ENCODE results near the gene HPSE2. TPM values are rescaled to one million over a fixed set of nuclear protein-coding genes. Genes with fewer than 3 reads are reported as not detected.

Gene HPSE2
- total RNA-seq, 6 experiments from 2014 or later = 0.05 to 0.09 TPM; not detected in 4

- no peaks in the 10 kb centered on the region for H3K27me3 Mint-ChIP-seq (ENCODE audit: insufficient read depth)
- H3K36me3 Mint-ChIP-seq (ENCODE audit: low read depth) = no peaks in the 10 kb centered on the region
- no peak for DNase-seq
- 0 out of 2 replicates have a peak overlapping the region, but pooled peaks have one; percentile 83 for H3K27ac Mint-ChIP-seq
- TF ChIP-seq, protein P1, sequence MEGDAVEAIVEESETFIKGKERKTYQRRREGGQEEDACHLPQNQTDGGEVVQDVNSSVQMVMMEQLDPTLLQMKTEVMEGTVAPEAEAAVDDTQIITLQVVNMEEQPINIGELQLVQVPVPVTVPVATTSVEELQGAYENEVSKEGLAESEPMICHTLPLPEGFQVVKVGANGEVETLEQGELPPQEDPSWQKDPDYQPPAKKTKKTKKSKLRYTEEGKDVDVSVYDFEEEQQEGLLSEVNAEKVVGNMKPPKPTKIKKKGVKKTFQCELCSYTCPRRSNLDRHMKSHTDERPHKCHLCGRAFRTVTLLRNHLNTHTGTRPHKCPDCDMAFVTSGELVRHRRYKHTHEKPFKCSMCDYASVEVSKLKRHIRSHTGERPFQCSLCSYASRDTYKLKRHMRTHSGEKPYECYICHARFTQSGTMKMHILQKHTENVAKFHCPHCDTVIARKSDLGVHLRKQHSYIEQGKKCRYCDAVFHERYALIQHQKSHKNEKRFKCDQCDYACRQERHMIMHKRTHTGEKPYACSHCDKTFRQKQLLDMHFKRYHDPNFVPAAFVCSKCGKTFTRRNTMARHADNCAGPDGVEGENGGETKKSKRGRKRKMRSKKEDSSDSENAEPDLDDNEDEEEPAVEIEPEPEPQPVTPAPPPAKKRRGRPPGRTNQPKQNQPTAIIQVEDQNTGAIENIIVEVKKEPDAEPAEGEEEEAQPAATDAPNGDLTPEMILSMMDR (IDR thresholded peaks at IDR 0.05) = no peak
- peaks cover 43% of the 10 kb centered on the region for H3K4me1 Mint-ChIP-seq (ENCODE audit: low read depth)
- H3K9me3 Mint-ChIP-seq = no peaks in the 10 kb centered on the region
- no peak overlapping the region for H3K4me3 Mint-ChIP-seq
Measured at GRCh38 chr10:98477861-98478260, 757.8 kb downstream of the HPSE2 start.

GRCh38 chr10:98474628-98475027 is 761.0 kb downstream of the HPSE2 start:
- DNase-seq = no peak
- Mint-ChIP-seq H3K4me1 (ENCODE audit: low read depth) (peaks cover 49% of the 10 kb centered on the region), H3K36me3 (ENCODE audit: low read depth) (no peaks in the 10 kb centered on the region), H3K9me3 (no peaks in the 10 kb centered on the region), H3K27ac (no peak overlapping the region), H3K4me3 (no peak overlapping the region), H3K27me3 (ENCODE audit: insufficient read depth) (peaks cover 1% of the 10 kb centered on the region; the same call in 1 of the 2 replicates)
- TF ChIP-seq, protein P1 (IDR thresholded peaks at IDR 0.05) = peak; percentile 19; the same call in 1 of the 2 replicates

DNA sequence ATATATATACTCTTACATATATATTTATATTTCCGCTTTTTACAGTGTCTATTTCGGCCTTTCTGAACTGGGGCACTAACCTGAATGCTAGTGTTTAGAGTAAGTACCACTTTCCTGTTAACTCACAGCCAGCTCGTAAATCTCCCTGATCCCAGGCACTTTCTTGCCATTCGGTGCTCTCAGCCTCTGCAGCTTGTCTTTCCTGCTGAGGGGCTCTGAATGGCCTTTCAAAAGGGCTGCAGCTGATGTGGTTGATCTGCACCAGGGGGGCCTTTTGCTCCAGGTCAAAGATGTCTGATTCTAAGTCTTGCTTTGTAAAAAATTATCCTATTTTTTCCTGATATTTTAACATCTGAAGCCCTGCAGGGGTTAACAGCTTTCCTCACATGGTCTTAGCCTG is 763.5 kb downstream of the HPSE2 start:
- peaks cover 1% of the 10 kb centered on the region; the same call in 1 of the 2 replicates for H3K27me3 Mint-ChIP-seq (ENCODE audit: insufficient read depth)
- H3K9me3 Mint-ChIP-seq = no peaks in the 10 kb centered on the region
- no peak for DNase-seq
- TF ChIP-seq, protein P1 (IDR thresholded peaks at IDR 0.05) = no peak
- H3K36me3 Mint-ChIP-seq (ENCODE audit: low read depth) = no peaks in the 10 kb centered on the region
- no peak overlapping the region for H3K4me3 Mint-ChIP-seq
- H3K4me1 Mint-ChIP-seq (ENCODE audit: low read depth) = peaks cover 51% of the 10 kb centered on the region
- no peak overlapping the region for H3K27ac Mint-ChIP-seq

DNA sequence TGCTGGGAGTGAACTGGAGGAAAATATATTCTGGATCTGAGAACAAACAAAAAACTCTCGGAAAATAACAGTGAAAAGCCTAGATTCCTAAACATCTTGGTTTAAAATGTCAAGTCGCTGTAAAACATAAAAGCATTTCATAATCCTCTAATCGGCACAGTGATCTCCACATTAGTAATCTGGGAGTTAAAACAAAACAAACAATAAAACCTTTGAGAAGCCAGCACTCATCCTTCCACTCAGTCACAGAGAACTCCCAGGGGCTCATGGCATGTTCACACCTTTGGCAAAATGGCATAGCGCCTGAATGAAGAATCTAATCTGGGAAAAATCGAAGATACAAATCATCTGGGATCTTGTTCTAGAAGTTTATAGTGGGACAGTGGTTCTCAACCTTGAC is 764.8 kb downstream of the HPSE2 start:
- Mint-ChIP-seq H3K27ac (peak overlapping the region; percentile 30; the same call in 1 of the 2 replicates), H3K4me1 (ENCODE audit: low read depth) (peaks cover 57% of the 10 kb centered on the region), H3K36me3 (ENCODE audit: low read depth) (no peaks in the 10 kb centered on the region), H3K4me3 (no peak overlapping the region), H3K9me3 (no peaks in the 10 kb centered on the region), H3K27me3 (ENCODE audit: insufficient read depth) (peaks cover 1% of the 10 kb centered on the region; the same call in 1 of the 2 replicates)
- peak; percentile 39 for DNase-seq
- TF ChIP-seq, protein P1 (IDR thresholded peaks at IDR 0.05) = no peak

GRCh38 chr10:98469001-98469931 is 766.4 kb downstream of the HPSE2 start:
- no peak overlapping the region for H3K4me3 Mint-ChIP-seq
- no peaks in the 10 kb centered on the region for H3K36me3 Mint-ChIP-seq (ENCODE audit: low read depth)
- H3K9me3 Mint-ChIP-seq = no peaks in the 10 kb centered on the region
- peak overlapping the region; percentile 8; the same call in 1 of the 2 replicates for H3K27ac Mint-ChIP-seq
- no peak for DNase-seq
- TF ChIP-seq, protein P1 (IDR thresholded peaks at IDR 0.05) = no peak
- peaks cover 52% of the 10 kb centered on the region for H3K4me1 Mint-ChIP-seq (ENCODE audit: low read depth)
- H3K27me3 Mint-ChIP-seq (ENCODE audit: insufficient read depth) = peaks cover 1% of the 10 kb centered on the region; the same call in 1 of the 2 replicates
